LHCN-M2 (cell line): ENCODE measurements around the gene GTF3A. TPM values are rescaled to one million over a fixed set of nuclear protein-coding genes. Genes with fewer than 3 reads are reported as not detected.

Experiments
- total RNA-seq: library from RNA; depleted of rRNA; stranded (reverse); fragments of >200 nt; gene quantifications from 2 replicates; pipeline ENCODE4 v1.2.3, GENCODE V29; 2014; rRNA removed

GTF3A gene
- total RNA-seq, 1 experiment from 2014 or later = 197 TPM

Other genes starting within 250 kb of the GTF3A start
- 756 and 812 TPM in 2 replicates for gene RPL21, start 173.1 kb upstream of the GTF3A start, total RNA-seq
- 1.9 and 3.8 TPM in 2 replicates for gene RASL11A, start 153.8 kb upstream of the GTF3A start, total RNA-seq
- gene MTIF3, start 25.9 kb downstream of the GTF3A start, total RNA-seq = 30.8 and 45.4 TPM in 2 replicates
- gene LNX2, start 195.9 kb downstream of the GTF3A start, total RNA-seq = 7.3 and 7.8 TPM in 2 replicates
- 70.5 and 78.5 TPM in 2 replicates for gene POLR1D, start 197.3 kb downstream of the GTF3A start, total RNA-seq